HG02885 (cell line): ENCODE results near the gene CILP.
"Not testable (repeated sequence)": the region's sequence is repeated elsewhere in the genome, so short reads cannot be mapped to it uniquely, and the experiment has no call there.

Source experiments
- ATAC-seq: cut with Tn5 transposase; IDR thresholded peaks from one replicate; pipeline ENCODE4 v1.9.1; 2021; ENCODE audit warnings: mild to moderate bottlenecking; ENCODE audit not compliant: unreplicated experiment, poor library complexity

CILP gene, protein sequence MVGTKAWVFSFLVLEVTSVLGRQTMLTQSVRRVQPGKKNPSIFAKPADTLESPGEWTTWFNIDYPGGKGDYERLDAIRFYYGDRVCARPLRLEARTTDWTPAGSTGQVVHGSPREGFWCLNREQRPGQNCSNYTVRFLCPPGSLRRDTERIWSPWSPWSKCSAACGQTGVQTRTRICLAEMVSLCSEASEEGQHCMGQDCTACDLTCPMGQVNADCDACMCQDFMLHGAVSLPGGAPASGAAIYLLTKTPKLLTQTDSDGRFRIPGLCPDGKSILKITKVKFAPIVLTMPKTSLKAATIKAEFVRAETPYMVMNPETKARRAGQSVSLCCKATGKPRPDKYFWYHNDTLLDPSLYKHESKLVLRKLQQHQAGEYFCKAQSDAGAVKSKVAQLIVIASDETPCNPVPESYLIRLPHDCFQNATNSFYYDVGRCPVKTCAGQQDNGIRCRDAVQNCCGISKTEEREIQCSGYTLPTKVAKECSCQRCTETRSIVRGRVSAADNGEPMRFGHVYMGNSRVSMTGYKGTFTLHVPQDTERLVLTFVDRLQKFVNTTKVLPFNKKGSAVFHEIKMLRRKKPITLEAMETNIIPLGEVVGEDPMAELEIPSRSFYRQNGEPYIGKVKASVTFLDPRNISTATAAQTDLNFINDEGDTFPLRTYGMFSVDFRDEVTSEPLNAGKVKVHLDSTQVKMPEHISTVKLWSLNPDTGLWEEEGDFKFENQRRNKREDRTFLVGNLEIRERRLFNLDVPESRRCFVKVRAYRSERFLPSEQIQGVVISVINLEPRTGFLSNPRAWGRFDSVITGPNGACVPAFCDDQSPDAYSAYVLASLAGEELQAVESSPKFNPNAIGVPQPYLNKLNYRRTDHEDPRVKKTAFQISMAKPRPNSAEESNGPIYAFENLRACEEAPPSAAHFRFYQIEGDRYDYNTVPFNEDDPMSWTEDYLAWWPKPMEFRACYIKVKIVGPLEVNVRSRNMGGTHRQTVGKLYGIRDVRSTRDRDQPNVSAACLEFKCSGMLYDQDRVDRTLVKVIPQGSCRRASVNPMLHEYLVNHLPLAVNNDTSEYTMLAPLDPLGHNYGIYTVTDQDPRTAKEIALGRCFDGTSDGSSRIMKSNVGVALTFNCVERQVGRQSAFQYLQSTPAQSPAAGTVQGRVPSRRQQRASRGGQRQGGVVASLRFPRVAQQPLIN

DNA sequence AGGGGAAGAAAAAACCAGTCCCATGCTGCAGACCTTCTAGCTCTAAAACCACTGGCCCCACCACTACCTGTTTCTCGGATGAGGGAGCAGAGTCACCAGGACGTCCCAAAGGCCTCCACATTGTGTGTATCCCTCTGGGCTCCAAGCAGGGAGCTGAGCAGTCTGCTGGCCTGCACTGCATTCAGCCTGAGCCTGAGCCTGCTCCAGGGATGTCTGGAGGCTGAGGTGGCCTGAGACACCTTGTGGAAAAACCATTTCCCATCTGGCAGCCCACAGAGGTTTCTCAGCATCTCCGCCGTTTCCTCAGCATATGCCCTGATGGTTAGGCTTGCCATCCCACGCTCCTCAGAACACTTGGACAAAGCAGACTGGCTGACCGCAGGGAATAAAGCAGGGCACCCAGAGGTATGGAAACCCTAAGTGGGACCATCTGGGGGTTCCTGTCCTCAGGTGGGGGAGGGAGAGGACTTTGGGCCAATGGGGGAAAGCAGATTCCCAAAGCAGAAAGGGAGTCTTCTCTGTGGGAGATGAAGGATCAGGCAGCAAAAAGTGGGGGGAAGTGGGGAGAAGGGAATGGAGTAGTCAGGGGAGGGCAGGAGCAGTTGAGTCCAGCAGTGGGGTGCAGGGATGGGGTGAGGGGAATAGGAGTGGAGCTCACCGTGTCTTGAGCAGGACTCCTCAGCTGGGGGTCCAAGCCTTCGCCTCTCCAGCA, at the start of gene CILP:
CILP (minus strand) TSS at position 704 of the 712 bp plus-strand sequence. CDS start 1,718 bp downstream, outside the sequence.
- ATAC-seq = no peak

DNA sequence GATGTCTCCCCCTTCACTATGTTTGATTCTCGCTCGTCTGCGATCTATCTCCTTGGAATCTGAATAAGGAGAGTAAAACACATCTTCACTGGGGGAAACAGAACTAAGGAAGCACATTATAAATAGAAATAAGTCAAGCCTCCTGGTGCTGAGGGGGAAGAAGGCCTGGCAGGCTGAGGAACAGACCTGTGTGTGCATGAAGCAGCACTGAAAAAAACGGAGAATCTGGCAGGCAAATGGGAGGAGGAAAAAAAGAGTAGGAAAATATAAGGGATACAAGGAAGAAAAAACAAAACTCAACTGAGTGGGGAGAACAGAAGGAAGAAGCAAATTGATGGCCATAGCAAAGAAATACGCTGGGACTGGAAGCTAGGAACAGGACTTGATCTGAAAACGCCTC, 49.7 kb upstream of the CILP start:
- ATAC-seq = no peak

DNA sequence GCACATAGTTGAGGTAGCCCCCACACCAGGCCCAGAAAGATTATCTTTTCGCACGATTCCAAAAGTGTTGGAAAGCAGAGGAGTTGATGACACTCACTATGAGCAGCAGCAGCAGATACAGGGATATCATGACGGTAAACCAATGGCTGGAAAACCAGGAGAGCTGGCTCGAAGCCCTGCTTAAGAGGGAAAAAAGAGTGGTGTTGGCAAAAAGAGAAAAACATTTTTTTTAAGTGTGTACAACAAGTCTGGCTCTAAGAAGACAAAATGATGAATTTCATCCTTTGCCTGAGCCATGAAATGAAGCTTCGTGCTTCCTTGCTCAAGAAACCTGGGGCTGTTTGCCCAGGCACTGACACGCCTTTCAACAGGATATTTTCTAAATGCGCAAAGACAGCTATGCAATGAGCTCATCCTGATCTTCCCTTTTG, 48.1 kb upstream of the CILP start:
- no peak for ATAC-seq

DNA sequence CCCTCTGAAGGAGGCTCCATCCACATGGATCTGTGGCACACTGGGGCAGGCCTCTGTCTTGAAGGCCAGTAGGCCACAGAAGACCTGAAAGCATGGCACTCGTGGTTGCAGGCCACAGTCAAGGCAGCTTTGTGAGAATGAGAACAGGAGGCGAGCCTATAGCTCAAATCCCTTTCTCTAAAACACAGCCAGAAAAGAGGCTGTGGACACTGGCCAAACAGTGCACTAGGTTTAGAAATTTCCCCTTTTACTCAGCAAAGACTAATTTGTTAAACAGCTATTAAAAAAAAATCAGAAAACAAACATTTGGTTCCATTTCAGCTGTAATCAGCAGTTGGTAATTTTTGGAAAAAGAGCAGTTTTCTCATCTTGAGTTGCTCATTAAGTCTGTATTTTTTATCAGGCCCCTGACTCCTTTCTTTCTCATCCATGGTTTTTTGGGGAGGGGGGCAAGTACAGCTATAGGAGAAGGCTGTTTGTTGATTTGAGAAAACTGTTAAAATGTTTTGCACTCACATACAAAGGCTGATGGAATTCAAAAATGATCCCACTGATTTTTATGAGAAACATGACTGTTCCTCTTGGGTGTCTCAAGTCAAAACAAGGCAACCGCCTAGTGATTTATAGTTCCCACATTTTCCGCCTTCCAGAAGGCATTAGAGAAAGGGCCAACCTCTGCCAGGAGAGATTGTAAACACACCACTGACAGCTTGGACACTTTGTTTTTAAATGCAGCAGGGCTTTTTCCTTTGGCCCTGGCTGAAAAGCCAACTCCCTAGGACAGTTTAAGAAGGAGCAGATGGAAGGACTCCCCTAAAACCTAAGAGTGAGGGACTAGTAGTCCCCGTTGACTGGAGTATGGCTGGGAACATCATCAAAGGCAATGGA, 47.3 kb upstream of the CILP start:
- no peak for ATAC-seq

DNA sequence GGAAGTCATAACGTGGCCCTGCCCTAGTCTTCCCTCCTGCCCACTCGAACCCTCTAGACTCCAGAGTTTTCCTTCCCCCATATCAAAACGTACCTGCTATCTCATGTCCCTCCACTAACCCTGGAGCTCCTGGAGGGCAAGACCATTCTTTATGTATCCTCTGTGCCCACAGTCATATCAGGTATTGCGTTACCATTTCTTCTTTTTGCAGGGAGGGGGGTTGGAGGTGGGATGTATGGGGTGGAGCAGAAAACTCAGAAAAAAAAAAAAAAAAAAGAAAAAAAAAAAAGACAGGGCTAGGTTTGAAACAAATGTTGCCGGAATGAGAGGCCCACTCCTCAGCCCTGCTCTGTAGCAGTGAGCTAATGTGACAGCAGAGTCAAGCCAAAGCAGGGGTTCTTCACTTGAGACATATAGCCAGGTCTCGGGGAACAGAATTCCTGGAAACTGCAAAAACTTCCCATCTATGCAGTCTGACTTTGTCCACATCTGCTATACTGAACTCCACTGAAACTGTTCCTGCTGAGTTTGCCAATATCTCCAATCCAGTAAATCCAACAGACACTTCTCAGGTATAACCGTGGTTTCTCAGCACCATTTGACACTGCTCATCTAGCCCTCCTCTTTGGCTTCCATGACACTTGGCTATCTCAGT, 44.3 kb upstream of the CILP start:
- ATAC-seq = no peak

DNA sequence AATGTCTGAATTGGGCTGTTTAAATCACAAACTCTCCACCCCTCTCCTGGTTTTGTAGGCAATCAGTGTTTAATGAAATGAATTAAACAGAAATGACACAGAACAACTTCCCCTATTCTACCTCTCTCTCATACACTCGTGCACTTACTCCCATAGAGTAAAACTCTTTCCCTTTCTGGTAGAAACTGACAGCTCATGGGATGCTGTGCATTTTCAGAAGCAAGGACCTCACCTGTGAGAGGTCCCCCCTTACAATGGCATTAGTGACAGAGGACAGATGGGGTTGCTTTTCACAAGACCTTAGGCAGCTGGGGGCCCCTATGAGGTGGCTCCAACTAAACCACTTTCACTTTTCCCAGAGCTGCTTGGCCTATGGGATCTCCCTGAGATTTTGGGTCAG, 43.5 kb upstream of the CILP start:
- no peak for ATAC-seq

DNA sequence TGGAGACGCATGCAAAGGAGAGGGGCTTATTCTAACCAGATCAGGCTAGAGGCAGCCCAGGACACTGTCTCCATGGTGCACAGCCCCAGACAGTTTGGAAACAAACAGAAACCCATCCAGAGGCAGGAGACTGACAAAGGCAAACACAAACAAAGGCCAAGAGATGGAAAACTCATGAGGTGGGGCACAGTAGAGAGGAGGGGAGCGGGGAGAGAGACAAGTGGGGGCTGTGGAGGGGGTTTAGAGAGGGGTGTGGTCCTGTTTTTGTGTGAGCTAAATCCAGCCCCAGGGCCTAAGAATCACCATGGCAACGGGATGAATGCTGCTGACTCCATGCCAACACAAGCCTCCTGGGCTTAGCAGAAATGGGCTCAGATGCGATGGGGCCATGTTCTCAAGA, 43.1 kb upstream of the CILP start:
- no peak for ATAC-seq

DNA sequence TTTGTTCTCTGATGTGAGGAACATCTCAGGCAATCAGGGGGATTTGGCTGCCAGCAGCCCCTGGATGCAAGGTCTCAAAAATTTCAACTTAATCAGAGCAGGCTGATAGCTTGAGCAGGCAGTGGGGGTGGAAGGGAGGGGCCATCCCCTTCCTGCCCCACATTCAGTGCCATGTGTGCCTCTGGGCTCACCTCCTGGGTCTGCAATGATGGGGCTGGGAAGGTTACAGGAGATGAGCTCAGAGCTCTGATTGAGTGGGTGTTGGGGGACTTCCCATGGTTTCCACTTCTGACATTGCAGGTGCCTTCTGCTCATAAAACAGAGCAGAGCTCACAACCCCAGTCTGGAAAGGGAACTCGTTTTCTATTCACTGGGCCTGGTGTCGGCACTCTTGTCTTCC, 38.4 kb upstream of the CILP start:
- peak; percentile 62 for ATAC-seq

DNA sequence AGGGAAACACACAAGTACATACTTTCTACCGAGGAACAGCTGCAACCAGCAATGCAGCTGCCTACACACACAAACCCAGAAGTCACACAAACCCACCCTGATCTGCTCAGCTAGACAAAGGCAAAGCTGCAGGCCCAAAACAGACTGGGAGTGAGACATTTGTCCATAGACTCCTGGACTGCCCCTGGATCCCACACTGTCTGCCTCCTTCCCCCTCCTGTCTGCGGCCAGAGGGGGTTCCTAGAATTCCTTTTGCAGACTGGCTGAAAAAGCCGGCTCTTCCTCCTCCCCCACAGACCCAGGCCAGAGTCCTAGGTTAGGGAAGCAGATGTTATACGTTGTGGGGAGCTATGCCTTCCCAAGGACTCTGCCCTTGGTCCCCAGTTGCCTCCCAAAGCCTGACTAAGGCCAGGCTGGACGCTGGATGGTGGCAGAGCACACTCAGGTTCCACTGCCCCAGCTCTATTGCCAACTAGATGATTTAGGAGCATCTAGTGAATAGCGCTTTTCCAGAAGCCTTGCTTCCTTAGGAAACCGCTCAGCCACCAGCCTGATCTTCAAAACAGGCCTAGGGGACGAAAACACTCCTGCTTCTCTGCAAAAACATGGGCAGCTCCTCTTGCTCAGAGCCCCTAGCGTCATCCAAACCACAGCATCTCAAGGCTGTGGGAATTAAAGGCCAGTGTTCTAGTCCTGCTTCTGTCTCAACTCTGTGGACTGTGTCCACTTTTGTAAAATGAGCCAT, 37.4 kb upstream of the CILP start:
- ATAC-seq = no peak

DNA sequence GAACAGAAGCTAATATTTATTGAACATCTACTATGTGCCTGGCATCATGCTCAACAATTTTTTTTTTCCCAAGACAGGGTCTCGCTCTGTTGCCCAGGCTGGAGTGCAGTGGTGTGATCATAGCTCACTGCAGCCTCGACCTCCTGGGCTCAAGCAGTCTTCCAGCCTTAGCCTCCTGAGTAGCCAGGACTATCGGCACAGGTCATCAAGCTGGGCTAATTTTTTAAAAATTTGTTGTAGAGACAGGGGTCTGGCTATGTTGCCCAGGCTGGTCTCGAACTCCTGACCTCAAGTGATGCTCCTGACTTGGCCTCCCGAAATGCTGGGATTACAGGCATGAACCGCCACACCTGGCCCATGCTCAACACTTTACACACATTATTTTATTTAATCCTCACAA, 35.7 kb upstream of the CILP start:
- ATAC-seq = no peak

DNA sequence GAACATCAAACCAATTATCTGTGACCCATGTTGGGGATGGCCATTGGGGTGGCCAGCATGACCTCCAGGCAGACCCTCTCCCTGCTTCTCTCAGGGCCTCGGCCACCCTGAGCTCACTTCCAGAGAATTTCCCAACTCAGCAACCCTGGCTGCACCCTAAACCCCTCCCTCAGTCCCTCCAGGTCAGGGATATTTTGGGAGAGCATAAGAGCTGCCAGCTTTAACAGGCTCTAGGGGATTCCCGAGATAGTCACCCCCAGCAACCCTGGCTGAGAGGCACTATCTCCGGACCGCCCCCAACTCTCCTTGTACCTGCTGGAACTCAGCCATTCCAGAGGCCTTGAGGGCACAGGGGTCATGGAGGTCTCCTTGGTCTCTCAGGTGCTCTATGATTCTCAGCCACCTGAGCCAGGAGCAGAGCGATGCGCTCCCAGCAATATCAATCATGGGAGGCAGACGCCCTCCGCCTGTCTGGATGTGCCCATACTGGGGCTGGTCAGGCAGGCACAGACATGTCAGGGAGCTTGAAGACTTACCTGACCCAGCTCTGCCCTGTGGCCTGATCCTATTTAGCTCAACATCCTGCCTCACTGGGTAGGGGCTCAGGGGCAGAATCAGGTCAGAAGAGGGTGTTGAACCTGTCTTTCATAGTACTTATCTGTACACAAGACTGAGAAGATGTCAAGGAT, 34.9 kb upstream of the CILP start:
- no peak for ATAC-seq

DNA sequence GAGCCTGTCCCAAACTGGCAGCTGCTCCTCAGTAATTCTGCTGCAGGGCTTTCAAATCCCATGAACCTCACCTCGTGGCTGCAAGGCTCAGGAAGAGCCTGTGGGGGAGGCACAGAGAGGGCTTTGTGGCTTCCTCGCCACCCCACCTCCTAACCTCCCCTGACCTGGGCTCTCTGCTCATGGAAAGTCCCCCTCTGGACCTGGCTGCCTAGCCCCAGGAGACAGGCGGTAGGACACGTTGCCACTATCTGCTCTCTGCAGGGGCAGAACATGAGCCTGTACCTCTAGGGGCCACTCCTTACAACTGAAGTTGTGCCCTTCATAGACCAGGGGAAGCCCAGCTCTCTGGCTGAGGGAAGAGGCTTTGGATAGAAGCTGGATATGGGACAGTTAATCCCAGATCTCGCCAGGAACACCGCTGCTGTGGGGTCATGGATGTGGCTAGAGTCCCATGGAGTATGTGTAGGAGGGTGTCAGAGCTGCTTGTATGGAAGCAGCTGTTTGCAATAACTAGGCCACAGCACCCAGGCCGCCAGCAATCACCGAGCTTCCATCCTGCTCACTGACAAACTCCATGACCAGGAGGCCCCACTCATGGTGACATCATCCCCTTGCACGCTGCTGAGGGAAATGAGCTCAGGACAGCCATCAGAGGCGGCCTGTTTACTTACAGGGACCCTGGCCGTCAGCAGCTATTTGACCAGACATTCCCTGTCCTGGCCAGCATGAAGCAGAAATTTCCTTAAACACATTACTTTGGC, 34.0 kb upstream of the CILP start:
- ATAC-seq = no peak

DNA sequence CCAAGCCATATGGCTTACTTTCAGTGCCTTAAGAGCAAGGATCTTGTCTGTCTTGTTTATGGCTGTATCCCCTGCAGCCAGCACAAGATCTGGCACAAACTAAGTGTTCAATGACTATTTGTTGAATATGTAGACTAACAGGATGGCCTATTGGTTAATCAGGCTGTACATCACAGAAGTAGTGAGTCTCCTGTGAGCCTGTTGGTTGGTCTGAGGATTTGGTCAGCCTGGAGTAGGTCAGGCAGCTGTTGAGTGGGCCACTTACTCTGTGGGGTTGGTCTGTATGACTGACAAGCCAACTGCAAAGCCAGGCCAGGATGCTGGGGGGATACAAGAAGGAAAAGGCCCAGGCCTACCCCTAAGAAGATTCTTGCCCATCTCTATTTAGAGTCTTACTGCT, 33.4 kb upstream of the CILP start:
- ATAC-seq = no peak

DNA sequence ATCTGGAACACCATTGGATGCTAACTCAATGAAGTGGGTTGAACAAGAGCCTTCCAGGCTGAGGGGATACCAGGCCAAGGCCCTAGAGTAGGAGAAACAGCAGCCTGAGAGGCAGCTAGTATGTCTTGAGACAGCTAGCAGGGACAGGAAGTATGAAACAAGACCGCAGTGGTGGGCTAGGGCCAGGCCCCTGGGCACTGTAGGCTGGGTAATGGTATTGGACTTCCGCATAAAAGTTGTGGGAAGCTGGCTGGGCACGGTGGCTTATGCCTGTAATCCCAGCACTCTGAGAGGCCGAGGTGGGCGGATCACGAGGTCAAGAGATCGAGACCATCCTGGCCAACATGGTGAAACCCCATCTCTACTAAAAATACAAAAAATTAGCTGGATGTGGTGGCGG, 25.2 kb upstream of the CILP start:
- ATAC-seq = not testable (repeated sequence)

DNA sequence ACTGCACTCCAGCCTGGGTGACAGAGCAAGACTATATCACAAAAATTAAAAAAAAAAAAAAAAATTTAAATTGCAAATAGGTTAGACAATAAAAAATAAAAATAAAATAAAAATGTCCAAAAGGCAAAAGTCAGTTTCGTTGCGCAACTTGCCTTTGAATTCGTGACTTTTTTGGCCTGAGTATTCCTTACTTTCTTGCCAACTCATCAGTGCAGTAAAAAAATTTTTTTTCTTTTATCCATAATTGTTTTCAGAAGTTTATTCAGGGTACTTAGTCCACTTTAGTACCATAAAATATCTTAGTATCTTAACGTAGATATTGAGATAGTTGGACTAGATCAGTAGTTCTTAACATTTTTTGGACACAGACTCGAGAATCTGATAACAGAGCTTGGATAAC, 22.4 kb upstream of the CILP start:
- no peak for ATAC-seq

DNA sequence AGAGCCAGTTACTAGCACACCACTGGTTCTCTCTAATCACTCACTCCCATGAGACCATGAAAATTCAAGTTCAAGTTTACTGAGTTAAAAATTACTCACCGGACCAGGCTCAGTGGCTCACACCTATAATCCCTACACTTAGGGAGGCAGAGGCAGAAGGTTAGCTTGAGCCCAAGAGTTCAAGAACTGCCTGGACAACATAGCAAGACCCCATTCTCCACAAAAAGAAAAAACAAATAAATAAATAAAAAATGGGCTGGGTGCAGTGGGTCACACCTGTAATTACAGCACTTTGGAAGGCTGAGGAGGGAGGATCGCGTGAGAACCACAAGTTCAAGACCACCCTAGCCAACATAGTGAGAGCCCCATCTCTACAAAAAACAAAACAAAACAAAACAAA, 21.2 kb upstream of the CILP start:
- no peak for ATAC-seq

DNA sequence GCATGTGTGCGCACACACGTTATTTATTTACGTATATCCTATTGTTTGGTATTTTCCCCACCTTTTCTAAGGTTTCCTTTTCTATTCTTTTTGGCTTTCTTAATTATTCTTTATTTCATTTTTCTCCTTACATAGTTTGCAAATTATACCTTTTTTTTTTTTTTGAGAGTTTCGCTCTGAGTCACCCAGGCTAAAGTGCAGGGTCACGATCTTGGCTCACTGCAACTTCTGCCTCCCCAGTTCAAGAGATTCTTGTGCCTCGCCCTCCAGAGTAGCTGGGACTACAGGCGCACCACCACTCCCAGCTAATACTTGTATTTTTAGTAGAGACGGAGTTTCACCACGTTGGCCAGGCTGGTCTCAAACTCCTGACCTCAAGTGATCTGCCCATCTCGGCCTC, 20.0 kb upstream of the CILP start:
- ATAC-seq = no peak
